ENCODE results near the gene LCORL.
A peak's percentile ranks its signal among the peaks of the same experiment; 100 is the strongest.

LCORL gene

DNA sequence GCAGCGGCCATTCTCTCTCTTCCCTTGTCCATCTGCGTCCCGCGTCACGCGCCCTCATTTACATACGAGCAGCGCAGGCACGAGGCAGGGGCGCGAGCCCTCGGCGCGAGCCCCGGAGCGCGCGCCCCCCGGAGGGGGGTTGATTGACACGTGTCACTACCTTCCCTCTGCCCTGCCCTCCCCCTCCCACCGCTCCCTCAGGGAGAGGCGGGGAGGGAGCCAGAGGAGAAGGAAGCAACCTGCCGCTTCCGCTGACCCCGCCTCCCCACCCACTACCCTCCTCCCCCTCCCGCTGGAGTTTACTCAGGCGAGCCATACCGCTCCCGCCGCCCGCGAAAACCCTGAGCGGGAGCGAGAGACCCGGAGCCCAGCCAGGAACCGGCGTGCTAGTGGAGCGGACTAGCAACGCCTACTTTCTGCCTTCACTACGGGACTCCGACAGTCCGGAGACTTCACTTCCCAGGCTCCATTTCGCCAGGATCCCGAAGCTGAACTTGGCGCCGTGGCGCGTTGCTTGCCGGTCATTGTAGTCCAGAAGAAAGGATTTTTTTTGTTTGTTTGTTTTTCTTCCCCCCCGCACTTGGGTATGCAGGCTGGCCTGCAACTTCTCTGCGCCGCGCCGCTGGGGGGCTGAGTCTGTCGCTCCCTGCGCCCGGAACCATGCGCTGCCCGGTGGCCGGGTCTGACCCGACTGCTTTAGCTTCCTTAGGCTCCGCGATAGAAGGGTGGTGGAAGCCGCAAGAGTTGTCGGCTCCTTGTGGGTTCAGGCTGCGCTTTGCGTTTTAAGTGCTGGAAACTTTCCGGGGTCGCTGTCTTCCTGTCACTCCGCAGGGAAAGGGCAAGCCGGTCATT is at the start of gene LCORL:
Gene LCORL, minus strand, starts transcription at position 36 of the 852 bp plus-strand sequence. Its CDS starts 4 bp downstream, at position 32.
- FAIRE-seq (peak; percentile 11), DNase-seq (ENCODE audit: insufficient read length, low spot score) (peak; percentile 38)
- TF ChIP-seq, protein P1, sequence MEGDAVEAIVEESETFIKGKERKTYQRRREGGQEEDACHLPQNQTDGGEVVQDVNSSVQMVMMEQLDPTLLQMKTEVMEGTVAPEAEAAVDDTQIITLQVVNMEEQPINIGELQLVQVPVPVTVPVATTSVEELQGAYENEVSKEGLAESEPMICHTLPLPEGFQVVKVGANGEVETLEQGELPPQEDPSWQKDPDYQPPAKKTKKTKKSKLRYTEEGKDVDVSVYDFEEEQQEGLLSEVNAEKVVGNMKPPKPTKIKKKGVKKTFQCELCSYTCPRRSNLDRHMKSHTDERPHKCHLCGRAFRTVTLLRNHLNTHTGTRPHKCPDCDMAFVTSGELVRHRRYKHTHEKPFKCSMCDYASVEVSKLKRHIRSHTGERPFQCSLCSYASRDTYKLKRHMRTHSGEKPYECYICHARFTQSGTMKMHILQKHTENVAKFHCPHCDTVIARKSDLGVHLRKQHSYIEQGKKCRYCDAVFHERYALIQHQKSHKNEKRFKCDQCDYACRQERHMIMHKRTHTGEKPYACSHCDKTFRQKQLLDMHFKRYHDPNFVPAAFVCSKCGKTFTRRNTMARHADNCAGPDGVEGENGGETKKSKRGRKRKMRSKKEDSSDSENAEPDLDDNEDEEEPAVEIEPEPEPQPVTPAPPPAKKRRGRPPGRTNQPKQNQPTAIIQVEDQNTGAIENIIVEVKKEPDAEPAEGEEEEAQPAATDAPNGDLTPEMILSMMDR (IDR thresholded peaks at IDR 0.05; ENCODE audit: insufficient read depth, missing control alignments), result peak; percentile 5

DNA sequence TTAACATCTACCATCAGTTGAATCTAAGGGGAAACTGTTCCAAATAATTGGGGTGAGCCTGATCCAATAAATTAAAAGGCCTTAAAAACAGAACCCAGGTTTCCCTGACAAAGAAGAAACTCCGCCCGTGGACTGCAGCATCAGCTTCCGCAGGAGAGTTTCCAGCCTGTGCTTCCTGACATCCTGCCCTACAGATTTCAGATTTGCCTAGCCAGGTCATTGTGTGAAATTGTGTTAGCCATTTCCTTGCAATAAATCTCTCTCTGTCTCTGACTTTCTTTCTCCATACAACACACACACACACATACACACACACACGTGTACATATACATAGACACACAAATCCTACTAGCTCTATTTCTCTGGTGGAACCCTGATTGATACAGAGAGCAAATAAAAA is 48.3 kb upstream of the LCORL start:
- DNase-seq (ENCODE audit: insufficient read length, low spot score) (no peak), FAIRE-seq (no peak)
- TF ChIP-seq, protein P1 (IDR thresholded peaks at IDR 0.05; ENCODE audit: insufficient read depth, missing control alignments), result no peak

DNA sequence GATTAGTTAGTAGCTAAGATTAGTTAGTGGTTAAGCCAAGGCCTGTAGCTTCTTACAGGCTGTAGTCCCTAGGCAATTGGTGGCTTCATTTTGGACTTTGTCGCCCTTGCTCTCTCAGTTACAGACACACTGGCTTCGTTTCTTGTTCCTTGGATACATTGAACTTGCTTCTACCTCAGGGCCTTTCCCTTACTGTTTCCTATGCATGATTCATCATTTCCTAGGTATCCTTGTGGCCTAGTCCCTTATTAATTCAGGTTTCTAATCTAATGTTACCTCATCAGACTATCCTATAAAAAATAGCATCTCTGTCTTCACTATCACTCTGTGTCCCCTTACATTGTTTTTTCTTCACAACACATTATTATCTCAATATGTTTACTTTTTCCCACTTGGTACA is 45.5 kb upstream of the LCORL start:
- TF ChIP-seq, protein P1 (IDR thresholded peaks at IDR 0.05; ENCODE audit: insufficient read depth, missing control alignments), result no peak
- FAIRE-seq, result peak; percentile 73
- DNase-seq (ENCODE audit: insufficient read length, low spot score), result no peak

DNA sequence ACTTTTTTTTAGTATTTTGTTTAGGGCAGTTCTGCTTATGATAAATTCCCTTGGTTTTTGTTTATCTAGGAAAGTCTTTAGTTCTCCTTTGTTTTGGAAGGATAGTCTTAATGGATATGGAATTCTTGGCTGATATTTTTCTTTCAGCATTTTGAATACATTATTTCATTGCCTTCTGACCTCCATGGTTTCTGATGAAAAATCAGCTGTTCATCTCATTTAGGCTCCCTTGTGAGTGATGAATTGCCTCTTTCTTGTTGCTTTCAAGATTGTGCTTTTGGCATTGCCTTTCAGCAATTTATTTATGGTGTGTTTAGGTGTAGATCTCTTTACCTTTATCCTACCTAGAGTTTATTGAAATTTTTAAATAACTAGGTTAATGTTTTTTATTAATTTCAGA is 41.5 kb upstream of the LCORL start:
- no peak for FAIRE-seq
- TF ChIP-seq, protein P1 (IDR thresholded peaks at IDR 0.05; ENCODE audit: insufficient read depth, missing control alignments), result no peak
- no peak for DNase-seq (ENCODE audit: insufficient read length, low spot score)

DNA sequence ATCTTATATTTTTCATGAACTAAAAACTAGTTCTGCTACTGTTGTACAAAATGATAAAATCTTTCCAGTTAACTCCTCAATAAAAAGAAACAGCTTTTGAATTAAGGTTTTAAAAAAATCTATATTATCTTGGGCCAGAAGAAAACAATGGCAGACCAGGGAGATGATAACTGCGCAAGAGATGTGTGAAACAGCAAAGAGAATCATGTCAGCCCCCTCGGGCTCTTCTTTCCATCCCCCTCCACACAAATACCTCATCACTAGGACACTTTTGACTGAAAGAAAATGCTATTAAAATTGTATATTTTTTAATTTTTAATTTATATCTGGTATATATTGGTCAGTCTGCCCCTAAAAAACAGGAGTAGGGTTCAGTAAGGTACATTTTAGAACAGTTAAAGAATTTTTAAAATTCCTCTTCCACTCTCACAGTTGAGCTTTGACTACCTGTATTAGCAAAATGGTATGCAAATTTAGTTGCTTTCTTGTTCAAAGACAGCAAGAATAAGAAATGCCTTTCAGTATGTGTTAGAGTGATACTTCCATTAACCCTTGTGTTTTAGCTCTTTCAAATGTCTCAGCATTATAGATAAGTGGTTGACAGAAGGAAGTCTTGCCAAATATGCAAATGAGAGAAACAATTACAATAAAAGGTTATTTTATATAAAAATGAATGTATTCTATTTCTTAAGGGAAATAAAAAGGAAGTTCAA is 36.4 kb upstream of the LCORL start:
- no peak for FAIRE-seq
- DNase-seq (ENCODE audit: insufficient read length, low spot score), result no peak
- TF ChIP-seq, protein P1 (IDR thresholded peaks at IDR 0.05; ENCODE audit: insufficient read depth, missing control alignments), result no peak

DNA sequence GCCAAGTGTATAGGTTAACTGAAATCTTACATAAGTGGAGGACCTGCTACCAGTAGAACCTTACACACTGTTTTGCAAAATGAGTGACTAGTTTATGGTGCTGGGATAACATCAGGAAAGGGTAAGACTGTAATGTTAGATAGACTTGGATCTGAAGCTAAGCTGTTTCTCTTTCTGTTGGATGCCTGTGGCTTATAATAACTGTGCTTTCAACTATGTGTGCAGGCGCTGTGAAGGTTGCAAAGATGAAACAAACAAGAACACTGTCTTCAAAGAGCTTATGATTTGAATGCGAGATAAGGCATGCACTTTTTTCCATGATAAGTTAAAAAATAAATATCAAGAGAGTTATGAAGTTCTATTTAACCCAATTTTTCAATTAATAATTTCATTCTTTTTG is 34.5 kb upstream of the LCORL start:
- no peak for FAIRE-seq
- no peak for DNase-seq (ENCODE audit: insufficient read length, low spot score)
- TF ChIP-seq, protein P1 (IDR thresholded peaks at IDR 0.05; ENCODE audit: insufficient read depth, missing control alignments), result no peak

DNA sequence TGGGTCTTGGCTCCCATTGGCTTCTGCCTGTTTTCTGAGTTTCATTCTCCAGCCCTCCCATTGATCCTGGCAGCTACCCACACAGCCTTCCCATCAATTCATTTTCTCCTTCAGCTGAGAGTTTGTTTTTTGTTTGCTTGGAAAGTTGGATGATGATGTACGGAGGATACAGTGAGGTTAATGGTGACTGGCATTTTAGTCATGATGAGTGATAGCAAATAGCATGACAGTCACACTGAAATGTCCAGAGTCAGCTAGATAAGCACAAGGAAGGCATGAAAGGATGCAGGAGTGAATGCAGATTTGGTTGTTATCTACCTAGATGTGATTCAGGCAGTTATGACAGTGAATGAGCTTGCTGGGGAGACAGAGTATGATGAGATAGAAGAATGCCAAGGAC is 30.6 kb upstream of the LCORL start:
- FAIRE-seq, result no peak
- TF ChIP-seq, protein P1 (IDR thresholded peaks at IDR 0.05; ENCODE audit: insufficient read depth, missing control alignments), result no peak
- no peak for DNase-seq (ENCODE audit: insufficient read length, low spot score)
